Neural progenitor cell (in vitro differentiated cells): ENCODE data around the gene DHRS3. TPM values are rescaled to one million over a fixed set of nuclear protein-coding genes. Genes with fewer than 3 reads are reported as not detected.

Source experiments
- DNase-seq: peaks from one replicate; pipeline ENCODE4 v3.0.0-alpha.2; 2016; ENCODE audit warnings: low spot score
- H2AFZ ChIP-seq: fragments of 200-600 bp; sonication (generic); replicated peaks from 2 replicates; pipeline ENCODE4 v1.6.1; 2016; ENCODE audit warnings: antibody characterized with exemption
- H3F3A ChIP-seq: fragments of 200-600 bp; sonication (generic); 2 replicates; pipeline ENCODE4 v1.6.1; 2016; ENCODE audit warnings: antibody characterized with exemption, low read depth
- H3K27ac ChIP-seq: fragments of 200-600 bp; sonication (generic); 2 replicates; pipeline ENCODE4 v1.5.1; 2016; ENCODE audit warnings: mild to moderate bottlenecking
- H3K27me3 ChIP-seq: fragments of 200-600 bp; sonication (generic); 2 replicates; pipeline ENCODE4 v1.6.1; 2016; ENCODE audit warnings: mild to moderate bottlenecking, moderate library complexity
- H3K36me3 ChIP-seq: fragments of 200-600 bp; sonication (generic); 2 replicates; pipeline ENCODE4 v1.5.1; 2016
- H3K4me1 ChIP-seq: fragments of 200-600 bp; sonication (generic); 2 replicates; pipeline ENCODE4 v1.6.1; 2016; ENCODE audit warnings: mixed run types
- H3K4me2 ChIP-seq: fragments of 200-600 bp; sonication (generic); 2 replicates; pipeline ENCODE4 v1.6.1; 2016
- H3K4me3 ChIP-seq: fragments of 200-600 bp; sonication (generic); 2 replicates; pipeline ENCODE4 v1.5.1; 2016
- H3K79me2 ChIP-seq: fragments of 200-600 bp; sonication (generic); 2 replicates; pipeline ENCODE4 v1.6.1; 2016; ENCODE audit warnings: low read depth
- H3K9ac ChIP-seq: fragments of 200-600 bp; sonication (generic); 2 replicates; pipeline ENCODE4 v1.6.1; 2016
- H3K9me3 ChIP-seq: fragments of 200-600 bp; sonication (generic); 2 replicates; pipeline ENCODE4 v1.5.1; 2016; ENCODE audit warnings: low read depth
- H4K20me1 ChIP-seq: fragments of 200-600 bp; sonication (generic); 2 replicates; pipeline ENCODE4 v1.6.1; 2016; ENCODE audit warnings: low read depth
- H3K27ac Mint-ChIP-seq: 3 replicates; pipeline ENCODE4 v1.8.0; 2021; ENCODE audit warnings: mixed read lengths
- H3K27me3 Mint-ChIP-seq: 2 replicates; pipeline ENCODE4 v1.8.0; 2022; ENCODE audit warnings: low read depth, mild to moderate bottlenecking, inconsistent platforms, moderate library complexity, mixed read lengths; ENCODE audit not compliant: insufficient read depth
- H3K36me3 Mint-ChIP-seq: 3 replicates; pipeline ENCODE4 v1.8.0; 2021; ENCODE audit warnings: mixed read lengths
- H3K4me1 Mint-ChIP-seq: 3 replicates; pipeline ENCODE4 v1.8.0; 2021; ENCODE audit warnings: mixed read lengths
- H3K4me3 Mint-ChIP-seq: 3 replicates; pipeline ENCODE4 v1.8.0; 2021; ENCODE audit warnings: mild to moderate bottlenecking, moderate library complexity, mixed read lengths
- H3K9me3 Mint-ChIP-seq: 3 replicates; pipeline ENCODE4 v1.8.0; 2020; ENCODE audit warnings: mixed read lengths
- CTCF ChIP-seq: fragments of 200-600 bp; sonication (generic); IDR thresholded peaks from 2 replicates; pipeline ENCODE4 v1.5.1; 2017; ENCODE audit warnings: antibody characterized with exemption, mild to moderate bottlenecking
- EZH2 ChIP-seq: fragments of 200-600 bp; sonication (generic); IDR thresholded peaks from 2 replicates; pipeline ENCODE4 v1.6.1; 2017; ENCODE audit warnings: antibody characterized with exemption, mild to moderate bottlenecking, moderate library complexity
- EZH2phosphoT487 ChIP-seq: fragments of 200-600 bp; sonication (generic); IDR thresholded peaks from 2 replicates; pipeline ENCODE4 v1.6.1; 2017; ENCODE audit warnings: antibody characterized with exemption
- total RNA-seq: library from RNA; depleted of rRNA; stranded (reverse); fragments of >200 nt; gene quantifications from 2 replicates; pipeline ENCODE4 v1.2.3, GENCODE V29; 2015; ENCODE audit warnings: low replicate concordance

DHRS3 gene
- total RNA-seq, 1 donor from 2014 or later = 4.3 TPM

- H3K27me3 ChIP-seq = no peaks in the 10 kb centered on the region
- H3K36me3 Mint-ChIP-seq = no peaks in the 10 kb centered on the region
Observed at GRCh38 chr1:12568009-12568767, 49.8 kb downstream of the DHRS3 start.

GRCh38 chr1:12567288-12567819 lies 50.7 kb downstream of the DHRS3 start:
- Mint-ChIP-seq H3K27me3 (peaks cover 8% of the 10 kb centered on the region), H3K9me3 (peaks cover 15% of the 10 kb centered on the region), H3K4me3 (no peak overlapping the region), H3K27ac (peak overlapping the region; percentile 22), H3K36me3 (no peaks in the 10 kb centered on the region), H3K4me1 (no peaks in the 10 kb centered on the region)
- H3K27me3 ChIP-seq = no peaks in the 10 kb centered on the region
- TF ChIP-seq EZH2phosphoT487 (no peak), CTCF (no peak), EZH2 (no peak)
- no peaks in the 10 kb centered on the region for H3K4me1 ChIP-seq
- H3K27ac ChIP-seq = no peak overlapping the region
- H3K9me3 ChIP-seq = no peaks in the 10 kb centered on the region
- H3K36me3 ChIP-seq = no peaks in the 10 kb centered on the region
- no peak overlapping the region for H2AFZ ChIP-seq
- no peaks in the 10 kb centered on the region for H3F3A ChIP-seq
- no peaks in the 10 kb centered on the region for H4K20me1 ChIP-seq
- DNase-seq = no peak
- no peak overlapping the region for H3K4me3 ChIP-seq
- no peak overlapping the region for H3K4me2 ChIP-seq
- H3K9ac ChIP-seq = no peak overlapping the region
- H3K79me2 ChIP-seq = no peaks in the 10 kb centered on the region

More at GRCh38 chr1:12568009-12568767, 49.8 kb downstream of the DHRS3 start:
- no peak overlapping the region for H2AFZ ChIP-seq
- Mint-ChIP-seq H3K27me3 (peaks cover 2% of the 10 kb centered on the region), H3K9me3 (peaks cover 8% of the 10 kb centered on the region), H3K27ac (no peak overlapping the region), H3K4me1 (no peaks in the 10 kb centered on the region), H3K4me3 (no peak overlapping the region)
- H3K4me1 ChIP-seq = no peaks in the 10 kb centered on the region
- no peak overlapping the region for H3K9ac ChIP-seq
- H3K4me2 ChIP-seq = no peak overlapping the region
- no peak overlapping the region for H3K27ac ChIP-seq
- no peaks in the 10 kb centered on the region for H3K79me2 ChIP-seq
- no peaks in the 10 kb centered on the region for H3F3A ChIP-seq
- TF ChIP-seq EZH2phosphoT487 = no peak
- TF ChIP-seq CTCF = no peak
- TF ChIP-seq EZH2 = no peak
- H4K20me1 ChIP-seq = no peaks in the 10 kb centered on the region
- DNase-seq = no peak
- H3K36me3 ChIP-seq = no peaks in the 10 kb centered on the region
- H3K4me3 ChIP-seq = no peak overlapping the region
- H3K9me3 ChIP-seq = no peaks in the 10 kb centered on the region

- Histone ChIP-seq H3K4me1 (no peaks in the 10 kb centered on the region), H3K27me3 (no peaks in the 10 kb centered on the region), H3K9ac (no peak overlapping the region), H3K79me2 (no peaks in the 10 kb centered on the region), H2AFZ (no peak overlapping the region), H3K4me2 (no peak overlapping the region), H3K4me3 (no peak overlapping the region), H3K27ac (no peak overlapping the region), H3K36me3 (no peaks in the 10 kb centered on the region), H3K9me3 (no peaks in the 10 kb centered on the region), H4K20me1 (no peaks in the 10 kb centered on the region), H3F3A (no peaks in the 10 kb centered on the region)
- no peak for DNase-seq
- no peak overlapping the region for H3K27ac Mint-ChIP-seq
- H3K4me1 Mint-ChIP-seq = no peaks in the 10 kb centered on the region
- peaks cover 6% of the 10 kb centered on the region for H3K27me3 Mint-ChIP-seq
- no peak overlapping the region for H3K4me3 Mint-ChIP-seq
- peaks cover 16% of the 10 kb centered on the region for H3K9me3 Mint-ChIP-seq
- H3K36me3 Mint-ChIP-seq = no peaks in the 10 kb centered on the region
- TF ChIP-seq EZH2 (no peak), CTCF (no peak), EZH2phosphoT487 (no peak)
Observed at GRCh38 chr1:12566484-12567287, 51.3 kb downstream of the DHRS3 start.
